Smooth muscle cell (in vitro differentiated cells): Measurements from ENCODE around the gene MMAA. TPM values are rescaled to one million over a fixed set of nuclear protein-coding genes. Genes with fewer than 3 reads are reported as not detected.

ENCODE experiments used
- DNase-seq: peaks from one replicate; lab custom pipeline; 2025; ENCODE audit not compliant: unreplicated experiment; lab: John Stamatoyannopoulos, UW
- H2AFZ ChIP-seq: fragments of 200-600 bp; sonication (generic); 2 replicates; pipeline ENCODE4 v1.6.0; 2016; ENCODE audit warnings: antibody characterized with exemption, low read depth, mild to moderate bottlenecking
- H3F3A ChIP-seq: fragments of 200-600 bp; sonication (generic); 2 replicates; pipeline ENCODE4 v1.6.0; 2017; ENCODE audit warnings: antibody characterized with exemption, low read depth
- H3K27ac ChIP-seq: fragments of 200-600 bp; sonication (generic); 2 replicates; pipeline ENCODE4 v1.5.1; 2016; ENCODE audit warnings: low read depth, mild to moderate bottlenecking
- H3K27me3 ChIP-seq: fragments of 200-600 bp; sonication (generic); 2 replicates; pipeline ENCODE4 v1.6.1; 2016; ENCODE audit warnings: low read depth, mild to moderate bottlenecking
- H3K36me3 ChIP-seq: fragments of 200-600 bp; sonication (generic); 2 replicates; pipeline ENCODE4 v1.5.1; 2016; ENCODE audit warnings: low read depth
- H3K4me1 ChIP-seq: fragments of 200-600 bp; sonication (generic); 2 replicates; pipeline ENCODE4 v1.5.1; 2016; ENCODE audit warnings: low read depth
- H3K4me2 ChIP-seq: fragments of 200-600 bp; sonication (generic); 2 replicates; pipeline ENCODE4 v1.6.0; 2016; ENCODE audit warnings: mild to moderate bottlenecking
- H3K4me3 ChIP-seq: fragments of 200-600 bp; sonication (generic); 2 replicates; pipeline ENCODE4 v1.5.1; 2016; ENCODE audit warnings: mild to moderate bottlenecking
- H3K79me2 ChIP-seq: fragments of 200-600 bp; sonication (generic); 2 replicates; pipeline ENCODE4 v1.6.0; 2016; ENCODE audit warnings: low read depth, mild to moderate bottlenecking
- H3K9ac ChIP-seq: fragments of 200-600 bp; sonication (generic); 2 replicates; pipeline ENCODE4 v1.6.0; 2016; ENCODE audit warnings: low read depth
- H3K9me3 ChIP-seq: fragments of 200-600 bp; sonication (generic); replicated peaks from 2 replicates; pipeline ENCODE4 v1.5.1; 2016; ENCODE audit warnings: low read depth
- H4K20me1 ChIP-seq: fragments of 200-600 bp; sonication (generic); 2 replicates; pipeline ENCODE4 v1.6.0; 2016; ENCODE audit warnings: low read depth
- WGBS: methylation state at CpG from one replicate; pipeline ENCODE4 v1.1.7; 2016; ENCODE audit warnings: low lambda C conversion rate; 5-methylcytosine and 5-hydroxymethylcytosine counted together
- polyA plus RNA-seq: library from polyadenylated mRNA; unstranded; fragments of >200 nt; fragmentation: Nextera tagmentation; extraction: Ambion mirVana; gene quantifications from 2 replicates; pipeline ENCODE4 v1.2.1, GENCODE V29; 2016
- total RNA-seq: library from RNA; depleted of rRNA; stranded (reverse); fragments of >200 nt; gene quantifications from 2 replicates; pipeline ENCODE4 v1.2.3, GENCODE V29; 2014
- TF ChIP-seq, protein P1 (sequence below): fragments of 200-600 bp; sonication (generic); IDR thresholded peaks from 2 replicates; pipeline ENCODE4 v1.5.1; 2017; ENCODE audit warnings: borderline replicate concordance, mild to moderate bottlenecking, antibody characterized with exemption; ENCODE audit not compliant: insufficient read depth, poor library complexity, severe bottlenecking

MMAA gene
- total and polyA plus RNA-seq, 2 experiments from 2014 or later: 5.1 to 5.3 TPM

DNA sequence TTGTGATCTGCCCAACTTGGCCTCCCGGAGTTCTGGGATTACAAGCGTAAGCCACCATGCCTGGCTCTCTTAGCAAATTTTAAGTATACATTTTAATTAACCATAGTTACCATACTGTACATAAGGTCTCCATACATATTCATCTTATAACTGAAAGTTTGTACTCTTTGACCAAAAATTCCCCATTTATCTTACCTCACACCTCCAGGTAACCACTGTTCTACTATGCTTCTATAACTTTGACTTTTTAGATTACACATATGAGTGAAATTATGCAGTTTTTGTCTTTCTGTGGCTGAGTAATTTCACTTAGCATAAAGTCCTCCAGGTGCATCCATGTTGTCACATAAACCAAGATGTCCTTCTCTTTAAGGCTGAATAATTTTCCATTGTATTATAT is 78.1 kb downstream of the MMAA start:
- Histone ChIP-seq H3F3A (no peaks in the 10 kb centered on the region), H3K27ac (no peak overlapping the region), H3K9me3 (no peaks in the 10 kb centered on the region), H3K4me1 (no peaks in the 10 kb centered on the region), H3K4me3 (no peak overlapping the region), H3K4me2 (no peak overlapping the region), H3K27me3 (no peaks in the 10 kb centered on the region), H3K9ac (no peak overlapping the region), H3K36me3 (no peaks in the 10 kb centered on the region), H3K79me2 (no peaks in the 10 kb centered on the region), H4K20me1 (no peaks in the 10 kb centered on the region), H2AFZ (no peak overlapping the region)
- WGBS: 98% methylated on average over 2 of the region's 2 CpGs
- TF ChIP-seq, protein P1, sequence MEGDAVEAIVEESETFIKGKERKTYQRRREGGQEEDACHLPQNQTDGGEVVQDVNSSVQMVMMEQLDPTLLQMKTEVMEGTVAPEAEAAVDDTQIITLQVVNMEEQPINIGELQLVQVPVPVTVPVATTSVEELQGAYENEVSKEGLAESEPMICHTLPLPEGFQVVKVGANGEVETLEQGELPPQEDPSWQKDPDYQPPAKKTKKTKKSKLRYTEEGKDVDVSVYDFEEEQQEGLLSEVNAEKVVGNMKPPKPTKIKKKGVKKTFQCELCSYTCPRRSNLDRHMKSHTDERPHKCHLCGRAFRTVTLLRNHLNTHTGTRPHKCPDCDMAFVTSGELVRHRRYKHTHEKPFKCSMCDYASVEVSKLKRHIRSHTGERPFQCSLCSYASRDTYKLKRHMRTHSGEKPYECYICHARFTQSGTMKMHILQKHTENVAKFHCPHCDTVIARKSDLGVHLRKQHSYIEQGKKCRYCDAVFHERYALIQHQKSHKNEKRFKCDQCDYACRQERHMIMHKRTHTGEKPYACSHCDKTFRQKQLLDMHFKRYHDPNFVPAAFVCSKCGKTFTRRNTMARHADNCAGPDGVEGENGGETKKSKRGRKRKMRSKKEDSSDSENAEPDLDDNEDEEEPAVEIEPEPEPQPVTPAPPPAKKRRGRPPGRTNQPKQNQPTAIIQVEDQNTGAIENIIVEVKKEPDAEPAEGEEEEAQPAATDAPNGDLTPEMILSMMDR: no peak
- no peak for DNase-seq

DNA sequence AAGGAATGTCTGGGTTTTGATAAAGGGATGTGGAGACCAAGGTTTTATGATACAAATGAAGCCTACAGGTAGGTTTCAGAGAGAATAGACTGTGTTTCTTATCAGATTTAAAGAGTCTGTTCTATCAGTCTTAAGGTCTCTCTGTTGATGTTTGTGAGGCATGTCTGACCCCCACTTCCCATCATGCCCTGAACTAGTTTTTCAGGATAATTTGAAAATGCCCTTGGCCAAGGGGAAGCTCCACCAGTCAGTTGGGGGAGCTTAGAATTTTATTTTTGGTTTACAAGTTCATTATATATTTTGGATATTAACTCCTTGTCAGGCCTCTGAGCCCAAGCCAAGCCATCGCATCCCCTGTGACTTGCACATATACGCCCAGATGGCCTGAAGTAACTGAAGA is 79.3 kb downstream of the MMAA start:
- H3K9me3 ChIP-seq: no peaks in the 10 kb centered on the region
- H3K27me3 ChIP-seq: peaks cover 3% of the 10 kb centered on the region
- no peak overlapping the region for H3K4me3 ChIP-seq
- no peaks in the 10 kb centered on the region for H4K20me1 ChIP-seq
- no peaks in the 10 kb centered on the region for H3K4me1 ChIP-seq
- DNase-seq: no peak
- H3K9ac ChIP-seq: no peak overlapping the region
- no peaks in the 10 kb centered on the region for H3K36me3 ChIP-seq
- H3K79me2 ChIP-seq: no peaks in the 10 kb centered on the region
- no peak overlapping the region for H2AFZ ChIP-seq
- H3K4me2 ChIP-seq: no peak overlapping the region
- no peaks in the 10 kb centered on the region for H3F3A ChIP-seq
- no peak overlapping the region for H3K27ac ChIP-seq
- WGBS: 89% methylated on average over 2 of the region's 2 CpGs
- TF ChIP-seq, protein P1: no peak

- TF ChIP-seq, protein P1: no peak
- DNase-seq: no peak
- Histone ChIP-seq H3K36me3 (no peaks in the 10 kb centered on the region), H3K27me3 (peaks cover 11% of the 10 kb centered on the region), H3K9me3 (no peaks in the 10 kb centered on the region), H3K9ac (no peak overlapping the region), H3K4me2 (no peak overlapping the region), H3F3A (no peaks in the 10 kb centered on the region), H2AFZ (no peak overlapping the region), H4K20me1 (no peaks in the 10 kb centered on the region), H3K27ac (no peak overlapping the region), H3K79me2 (no peaks in the 10 kb centered on the region), H3K4me1 (no peaks in the 10 kb centered on the region), H3K4me3 (no peak overlapping the region)
- WGBS: 21% methylated on average over 4 of the region's 4 CpGs
Observed at GRCh38 chr4:145703850-145704497, 84.8 kb downstream of the MMAA start.

GRCh38 chr4:145709336-145709735 is 90.2 kb downstream of the MMAA start:
- Histone ChIP-seq H3K27me3 (peaks cover under 1% of the 10 kb centered on the region), H3K27ac (no peak overlapping the region), H3K79me2 (no peaks in the 10 kb centered on the region), H3K4me2 (no peak overlapping the region), H3K9me3 (no peaks in the 10 kb centered on the region), H3K4me1 (no peaks in the 10 kb centered on the region), H2AFZ (no peak overlapping the region), H3K9ac (no peak overlapping the region), H4K20me1 (no peaks in the 10 kb centered on the region), H3K36me3 (no peaks in the 10 kb centered on the region), H3K4me3 (no peak overlapping the region), H3F3A (no peaks in the 10 kb centered on the region)
- WGBS: 78% methylated on average over 1 of the region's 1 CpG
- TF ChIP-seq, protein P1: no peak
- no peak for DNase-seq
